Loucy (cell line): ENCODE data around the gene PTGDS.

Experiments
- H2AFZ ChIP-seq: fragments of 200-600 bp; sonication (generic); 2 replicates; pipeline ENCODE4 v1.6.0; 2016; ENCODE audit warnings: antibody characterized with exemption, mild to moderate bottlenecking, low read length, moderate library complexity
- H3F3A ChIP-seq: fragments of 200-600 bp; 2 replicates; pipeline ENCODE4 v1.6.0; 2016; ENCODE audit warnings: antibody characterized with exemption, low read depth, mild to moderate bottlenecking
- H3K27me3 ChIP-seq: fragments of 200-600 bp; sonication (generic); 2 replicates; pipeline ENCODE4 v1.6.1; 2014; ENCODE audit warnings: low read length, mild to moderate bottlenecking; ENCODE audit not compliant: insufficient read depth, poor library complexity, severe bottlenecking
- H3K36me3 ChIP-seq: fragments of 200-600 bp; sonication (generic); 2 replicates; pipeline ENCODE4 v1.6.1; 2016; ENCODE audit warnings: low read length; ENCODE audit not compliant: insufficient read depth
- H3K4me1 ChIP-seq: fragments of 200-600 bp; sonication (generic); 2 replicates; pipeline ENCODE4 v1.5.1; 2014; ENCODE audit warnings: low read length, mild to moderate bottlenecking; ENCODE audit not compliant: insufficient read depth, poor library complexity, severe bottlenecking
- H3K4me2 ChIP-seq: fragments of 200-600 bp; sonication (generic); 2 replicates; pipeline ENCODE4 v1.6.0; 2014; ENCODE audit warnings: antibody characterized with exemption, low read length, low read depth, mild to moderate bottlenecking; ENCODE audit not compliant: poor library complexity, severe bottlenecking
- H3K4me3 ChIP-seq: fragments of 200-600 bp; sonication (generic); 2 replicates; pipeline ENCODE4 v1.5.1; 2014; ENCODE audit warnings: low read length, mild to moderate bottlenecking, mixed read lengths; ENCODE audit not compliant: poor library complexity, severe bottlenecking
- H3K79me2 ChIP-seq: fragments of 200-600 bp; sonication (generic); 2 replicates; pipeline ENCODE4 v1.6.1; 2014; ENCODE audit warnings: low read length; ENCODE audit not compliant: insufficient read depth
- H3K9ac ChIP-seq: fragments of 200-600 bp; sonication (generic); 2 replicates; pipeline ENCODE4 v1.6.0; 2014; ENCODE audit warnings: mild to moderate bottlenecking, low read depth, low read length, moderate library complexity; ENCODE audit not compliant: poor library complexity, severe bottlenecking
- H3K9me2 ChIP-seq: fragments of 200-600 bp; sonication (generic); replicated peaks from 2 replicates; pipeline ENCODE4 v1.6.1; 2016; ENCODE audit warnings: low read depth, low read length, mixed read lengths
- H3K9me3 ChIP-seq: fragments of 200-600 bp; sonication (generic); 2 replicates; pipeline ENCODE4 v1.6.1; 2014; ENCODE audit warnings: mild to moderate bottlenecking, antibody characterized with exemption, low read length, low read depth; ENCODE audit not compliant: insufficient read depth
- H4K20me1 ChIP-seq: fragments of 200-600 bp; sonication (generic); 2 replicates; pipeline ENCODE4 v1.6.0; 2014; ENCODE audit warnings: antibody characterized with exemption, low read length, mild to moderate bottlenecking; ENCODE audit not compliant: insufficient read depth, poor library complexity, severe bottlenecking
- EZH2phosphoT487 ChIP-seq: fragments of 200-600 bp; IDR thresholded peaks from 2 replicates; pipeline ENCODE4 v1.6.1; 2018; ENCODE audit warnings: antibody characterized with exemption, mild to moderate bottlenecking, moderate library complexity, borderline replicate concordance
- TF ChIP-seq, protein P1 (sequence below): fragments of 200-600 bp; sonication (generic); conservative IDR thresholded peaks from 2 replicates; pipeline ENCODE4 v1.5.1; 2014; ENCODE audit warnings: mild to moderate bottlenecking, antibody characterized with exemption, low read length

The PTGDS gene

DNA sequence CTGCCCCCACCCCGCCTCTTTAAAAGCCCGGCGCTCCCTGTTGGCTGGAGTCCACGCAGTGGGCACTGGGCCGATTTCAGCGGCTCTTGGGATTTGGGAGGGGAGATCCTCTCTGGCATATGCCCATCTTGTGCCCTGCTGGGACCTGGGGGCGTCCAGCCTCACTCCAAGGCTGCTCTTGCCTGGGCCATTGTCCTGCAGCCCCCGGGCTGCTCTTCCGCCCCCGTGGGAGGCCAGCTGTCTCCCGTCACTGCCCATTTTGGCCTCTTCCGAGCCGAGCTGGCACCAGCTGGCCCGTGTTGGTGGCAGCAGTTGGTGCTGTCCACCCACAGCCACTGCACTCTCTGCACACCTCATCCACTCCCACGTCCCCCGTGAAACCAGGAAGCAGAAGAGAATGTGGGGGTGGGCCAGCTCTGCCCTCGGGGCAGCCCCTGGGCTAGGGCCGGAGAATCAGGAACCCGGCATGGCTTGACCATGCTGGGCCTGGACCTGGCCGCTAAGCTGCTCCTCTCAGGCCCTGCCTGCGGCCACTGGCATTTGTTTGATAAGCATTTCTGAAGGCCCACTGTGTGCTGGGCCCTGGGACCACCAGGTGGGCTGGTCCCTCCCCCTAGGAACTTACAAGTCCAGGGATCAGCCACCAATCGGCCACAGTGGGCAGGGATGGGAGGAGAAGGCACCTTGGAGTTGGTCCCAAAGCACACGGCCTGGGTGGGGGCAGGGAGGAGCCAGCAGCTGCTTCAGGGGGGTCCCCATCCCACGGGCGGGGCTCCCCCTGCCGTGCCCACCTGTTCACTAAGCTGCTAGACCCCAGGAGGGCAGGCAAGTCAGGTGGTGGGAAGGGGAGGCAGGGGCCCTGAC lies 30.0 kb upstream of the PTGDS start:
- H3K27me3 ChIP-seq = no peaks in the 10 kb centered on the region
- no peak overlapping the region for H3K4me2 ChIP-seq
- H3K4me3 ChIP-seq = no peak overlapping the region
- H3K4me1 ChIP-seq = peaks cover 23% of the 10 kb centered on the region
- no peak overlapping the region for H2AFZ ChIP-seq
- H3K9ac ChIP-seq = no peak overlapping the region
- peaks cover 18% of the 10 kb centered on the region for H4K20me1 ChIP-seq
- peaks cover 3% of the 10 kb centered on the region; the same call in 1 of the 2 replicates for H3K36me3 ChIP-seq
- H3K79me2 ChIP-seq = peaks cover 19% of the 10 kb centered on the region
- no peaks in the 10 kb centered on the region for H3K9me2 ChIP-seq
- H3F3A ChIP-seq = no peaks in the 10 kb centered on the region
- TF ChIP-seq EZH2phosphoT487 = no peak
- TF ChIP-seq, protein P1, sequence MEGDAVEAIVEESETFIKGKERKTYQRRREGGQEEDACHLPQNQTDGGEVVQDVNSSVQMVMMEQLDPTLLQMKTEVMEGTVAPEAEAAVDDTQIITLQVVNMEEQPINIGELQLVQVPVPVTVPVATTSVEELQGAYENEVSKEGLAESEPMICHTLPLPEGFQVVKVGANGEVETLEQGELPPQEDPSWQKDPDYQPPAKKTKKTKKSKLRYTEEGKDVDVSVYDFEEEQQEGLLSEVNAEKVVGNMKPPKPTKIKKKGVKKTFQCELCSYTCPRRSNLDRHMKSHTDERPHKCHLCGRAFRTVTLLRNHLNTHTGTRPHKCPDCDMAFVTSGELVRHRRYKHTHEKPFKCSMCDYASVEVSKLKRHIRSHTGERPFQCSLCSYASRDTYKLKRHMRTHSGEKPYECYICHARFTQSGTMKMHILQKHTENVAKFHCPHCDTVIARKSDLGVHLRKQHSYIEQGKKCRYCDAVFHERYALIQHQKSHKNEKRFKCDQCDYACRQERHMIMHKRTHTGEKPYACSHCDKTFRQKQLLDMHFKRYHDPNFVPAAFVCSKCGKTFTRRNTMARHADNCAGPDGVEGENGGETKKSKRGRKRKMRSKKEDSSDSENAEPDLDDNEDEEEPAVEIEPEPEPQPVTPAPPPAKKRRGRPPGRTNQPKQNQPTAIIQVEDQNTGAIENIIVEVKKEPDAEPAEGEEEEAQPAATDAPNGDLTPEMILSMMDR = no peak
- H3K9me3 ChIP-seq = no peaks in the 10 kb centered on the region

DNA sequence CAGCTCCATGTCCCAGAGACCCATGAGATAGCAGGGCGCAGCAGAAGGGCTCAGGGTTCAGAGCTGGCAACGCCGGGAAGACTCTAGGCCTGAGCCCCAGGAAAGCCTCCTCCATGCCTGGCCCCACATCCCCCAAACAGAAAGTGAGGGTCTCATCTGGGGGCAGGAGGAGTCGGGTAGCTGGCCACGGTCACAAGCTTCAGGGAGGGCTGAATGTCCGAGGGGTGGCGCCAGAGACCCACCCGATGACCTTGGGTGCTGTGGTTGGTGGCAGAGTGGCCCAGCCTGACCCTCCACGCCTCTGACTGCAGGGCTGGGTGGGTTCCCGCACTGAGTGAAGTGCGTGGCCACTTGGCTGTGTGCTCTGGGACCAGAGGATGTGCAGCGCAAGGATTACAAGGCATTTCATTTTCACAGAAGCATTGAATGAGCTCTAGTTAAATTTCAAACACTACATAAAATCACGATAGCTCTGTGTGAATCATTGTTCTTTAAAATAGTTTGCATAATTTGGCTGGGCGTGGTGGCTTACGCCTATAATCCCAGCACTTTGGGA lies 29.3 kb upstream of the PTGDS start:
- H3K9ac ChIP-seq = no peak overlapping the region
- no peak overlapping the region for H3K4me3 ChIP-seq
- H3K79me2 ChIP-seq = peaks cover 12% of the 10 kb centered on the region
- no peaks in the 10 kb centered on the region for H3K9me2 ChIP-seq
- H2AFZ ChIP-seq = no peak overlapping the region
- peaks cover 11% of the 10 kb centered on the region for H4K20me1 ChIP-seq
- TF ChIP-seq, protein P1 = peak; percentile 59
- TF ChIP-seq EZH2phosphoT487 = no peak
- no peak overlapping the region for H3K4me2 ChIP-seq
- H3K9me3 ChIP-seq = no peaks in the 10 kb centered on the region
- no peaks in the 10 kb centered on the region for H3K36me3 ChIP-seq
- peaks cover 23% of the 10 kb centered on the region for H3K4me1 ChIP-seq
- H3K27me3 ChIP-seq = no peaks in the 10 kb centered on the region
- no peaks in the 10 kb centered on the region for H3F3A ChIP-seq

DNA sequence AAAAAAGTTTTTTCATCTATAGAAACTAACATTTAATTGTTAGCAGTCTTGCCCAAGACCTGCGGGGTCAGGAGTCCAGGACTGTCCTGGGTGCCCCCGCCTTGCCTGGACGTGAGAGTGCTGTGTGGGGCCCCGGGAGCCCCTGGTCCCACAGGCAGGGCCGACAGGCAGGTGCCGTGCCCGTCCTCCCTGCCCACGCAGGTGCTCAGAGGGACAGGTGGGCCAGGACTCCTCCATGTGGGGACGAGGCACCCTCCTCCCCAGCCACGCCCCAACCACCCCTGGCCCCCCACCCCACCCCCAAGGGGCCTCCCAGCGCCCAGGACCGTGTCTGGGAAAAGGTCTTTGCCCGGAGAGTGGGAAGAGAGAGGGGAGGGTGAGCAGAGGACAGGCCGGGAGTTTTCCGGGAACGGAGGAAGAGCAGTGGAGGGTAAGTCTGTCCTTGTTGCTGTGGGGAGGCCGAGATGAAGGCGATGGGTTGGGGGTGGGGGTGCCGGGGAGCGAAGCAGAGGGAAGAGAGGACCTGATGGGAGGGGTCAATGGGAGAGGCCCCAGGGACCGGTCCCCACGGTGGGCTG lies 28.0 kb upstream of the PTGDS start:
- H3F3A ChIP-seq = no peaks in the 10 kb centered on the region
- H3K9me3 ChIP-seq = no peaks in the 10 kb centered on the region
- H3K36me3 ChIP-seq = no peaks in the 10 kb centered on the region
- peak overlapping the region; percentile 93 for H3K4me2 ChIP-seq
- H3K9me2 ChIP-seq = no peaks in the 10 kb centered on the region
- no peaks in the 10 kb centered on the region for H4K20me1 ChIP-seq
- H2AFZ ChIP-seq = peak overlapping the region; percentile 22; the same call in 1 of the 2 replicates
- peak overlapping the region; percentile 79 for H3K4me3 ChIP-seq
- peak overlapping the region; percentile 97 for H3K9ac ChIP-seq
- TF ChIP-seq EZH2phosphoT487 = no peak
- TF ChIP-seq, protein P1 = no peak
- no peaks in the 10 kb centered on the region for H3K27me3 ChIP-seq
- H3K79me2 ChIP-seq = no peaks in the 10 kb centered on the region
- peaks cover 17% of the 10 kb centered on the region for H3K4me1 ChIP-seq
